Right lobe of liver (tissue), 6 donors: ENCODE results near the gene PROC. TPM values are rescaled to one million over a fixed set of nuclear protein-coding genes. Genes with fewer than 3 reads are reported as not detected.
A peak's percentile ranks its signal among the peaks of the same experiment; 100 is the strongest.

Experiments
- ATAC-seq, 4 donors: fragments of 200-7000 bp; cut with Tn5 transposase; one replicate each; pipeline ENCODE4 v1.9.1; 2020; ENCODE audit warnings: mild to moderate bottlenecking in 4 of 4, moderate library complexity in 4 of 4
- DNase-seq, 3 donors: peaks; one replicate each; pipeline ENCODE4 v3.0.0-alpha.2; 2020
- H3K27ac ChIP-seq, 3 donors: fragments of 200-600 bp; one replicate each; pipeline ENCODE4 v1.8.0; 2022
- H3K27me3 ChIP-seq, 2 donors: fragments of 200-600 bp; one replicate each; pipeline ENCODE4 v1.8.0; 2022
- H3K36me3 ChIP-seq, 4 donors: fragments of 200-600 bp; sonication (generic) in 1 of 4; one replicate each; pipeline versions ENCODE4 v1.5.1 to v1.8.0; 2017 to 2022; ENCODE audit warnings: control low read depth in 1 of 4
- H3K4me1 ChIP-seq, 4 donors: fragments of 200-600 bp; sonication (generic) in 1 of 4; one replicate each; pipeline versions ENCODE4 v1.5.1 to v1.8.0; 2017 to 2022; ENCODE audit warnings: control low read depth in 1 of 4
- H3K4me3 ChIP-seq, 3 donors: fragments of 200-600 bp; one replicate each; pipeline ENCODE4 v1.8.0; 2022
- H3K9me3 ChIP-seq, 4 donors: fragments of 200-600 bp; sonication (generic) in 1 of 4; one replicate each; pipeline versions ENCODE4 v1.5.1 to v1.8.0; 2017 to 2022; ENCODE audit warnings: control low read depth in 1 of 4
- CTCF ChIP-seq, 4 donors: fragments of 200-600 bp in 3 of 4; fragments of 450-650 bp in 1 of 4; IDR thresholded peaks; one replicate each; pipeline versions ENCODE4 v1.5.1 to v1.8.0; 2016 to 2022; ENCODE audit warnings: antibody characterized with exemption in 4 of 4, mild to moderate bottlenecking in 2 of 4
- POLR2A ChIP-seq: fragments of 450-650 bp; IDR thresholded peaks from one replicate; pipeline ENCODE4 v1.6.1; 2017; ENCODE audit warnings: antibody characterized with exemption, mild to moderate bottlenecking
- WGBS: methylation state at CpG from one replicate; pipeline ENCODE4 v1.1.6; 2018; ENCODE audit warnings: low coverage, low lambda C conversion rate; ENCODE audit not compliant: insufficient coverage; ENCODE audit errors: missing lambda C conversion rate; 5-methylcytosine and 5-hydroxymethylcytosine counted together
- intact Hi-C, 2 donors: fragments of 100-400 bp; cut with DNase I; formaldehyde crosslinking; loops; one replicate each; pipeline versions ENCODE4 v1.11.2 to v1.14.1; 2022
- total RNA-seq, 6 experiments: library from RNA; depleted of rRNA in 2 of 6; stranded (reverse); fragments of >200 nt in 2 of 6; fragmentation: NEBNext Ultra II Directional in 3 of 6; extraction: Animal tissue kit (Norgen Biotek cat#: 25700) in 3 of 6; gene quantifications; one replicate each; pipeline versions ENCODE4 v1.1.0 to v1.2.4, GENCODE V29; 2016 to 2023
- donor health status: DM: no; HTN: yes; CAD: no.
- donor health status: DM: no; HTN: no; CAD: no.
- donor health status: DM: no; HTN: no; CAD: no.
- donor health status: DM: no; HTN: yes; CAD: no.
- donor health status: DM: no; HTN: yes; CAD: no.

The PROC gene
- total RNA-seq, 6 experiments from 2014 or later: 224 to 447 (median 319) TPM

GRCh38 chr2:127428057-127428814 lies 10.0 kb downstream of the PROC start:
- Histone ChIP-seq H3K27me3 (no peaks in the 10 kb centered on the region), H3K4me3 (no peak overlapping the region), H3K9me3 (no peaks in the 10 kb centered on the region), H3K36me3 (peaks cover 0 to 26% (median 12%) of the 10 kb centered on the region in 4 donors), H3K4me1 (peaks cover 0 to 10% (median 4%) of the 10 kb centered on the region in 4 donors), H3K27ac (no peak overlapping the region)
- DNase-seq: no peak
- peak in 3 of 4 donors; percentile 10 to 31 (median 28) for ATAC-seq
- TF ChIP-seq POLR2A: no peak
- no peak for TF ChIP-seq CTCF (IDR thresholded peaks at IDR 0.05)
- WGBS: 93% methylated on average over 13 of the region's 36 CpGs
- intact Hi-C loops: no loop called here

- intact Hi-C loops: no loop called here
These were observed 10.5 kb downstream of the PROC start for GRCh38 chr2:127428815-127429109.

GRCh38 chr2:127429291-127429690 lies 11.1 kb downstream of the PROC start:
- H3K36me3 ChIP-seq: peaks cover 0 to 15% (median 11%) of the 10 kb centered on the region in 4 donors
- no peaks in the 10 kb centered on the region for H3K27me3 ChIP-seq
- no peak overlapping the region for H3K27ac ChIP-seq
- no peak for TF ChIP-seq POLR2A
- WGBS: 76% methylated on average over 4 of the region's 4 CpGs
- ATAC-seq (no peak), DNase-seq (no peak)
- peaks cover 0 to 10% (median 4%) of the 10 kb centered on the region in 4 donors for H3K4me1 ChIP-seq
- intact Hi-C loops: no loop called here
- no peak overlapping the region for H3K4me3 ChIP-seq
- H3K9me3 ChIP-seq: no peaks in the 10 kb centered on the region

More at GRCh38 chr2:127428815-127429109, 10.5 kb downstream of the PROC start:
- Histone ChIP-seq H3K4me1 (peaks cover 0 to 10% (median 4%) of the 10 kb centered on the region in 4 donors), H3K27me3 (no peaks in the 10 kb centered on the region), H3K4me3 (no peak overlapping the region), H3K9me3 (no peaks in the 10 kb centered on the region), H3K27ac (no peak overlapping the region), H3K36me3 (peaks cover 0 to 20% (median 12%) of the 10 kb centered on the region in 4 donors)
- ATAC-seq (no peak), DNase-seq (no peak)
- 100% methylated on average over 1 of the region's 6 CpGs for WGBS
- TF ChIP-seq POLR2A (no peak), CTCF (IDR thresholded peaks at IDR 0.05) (no peak)

GRCh38 chr2:127429844-127430425 lies 11.7 kb downstream of the PROC start:
- WGBS: 76% methylated on average over 3 of the region's 7 CpGs

More at GRCh38 chr2:127429844-127430425, 11.7 kb downstream of the PROC start:
- DNase-seq (no peak), ATAC-seq (peak in 1 of 4 donors; percentile 2)
- H3K4me1 ChIP-seq: peaks cover 0 to 10% (median 4%) of the 10 kb centered on the region in 4 donors
- intact Hi-C loops: no loop called here
- H3K9me3 ChIP-seq: no peaks in the 10 kb centered on the region
- no peak overlapping the region for H3K4me3 ChIP-seq
- TF ChIP-seq POLR2A (no peak), CTCF (IDR thresholded peaks at IDR 0.05) (no peak)
- no peak overlapping the region for H3K27ac ChIP-seq
- peaks cover 0 to 10% (median 6%) of the 10 kb centered on the region in 4 donors for H3K36me3 ChIP-seq
- H3K27me3 ChIP-seq: no peaks in the 10 kb centered on the region
